ENCODE data around the gene DNM1L. TPM values are rescaled to one million over a fixed set of nuclear protein-coding genes. Genes with fewer than 3 reads are reported as not detected.

The DNM1L gene
- total RNA-seq, 1 experiment from 2014 or later, result 79.8 TPM

DNA sequence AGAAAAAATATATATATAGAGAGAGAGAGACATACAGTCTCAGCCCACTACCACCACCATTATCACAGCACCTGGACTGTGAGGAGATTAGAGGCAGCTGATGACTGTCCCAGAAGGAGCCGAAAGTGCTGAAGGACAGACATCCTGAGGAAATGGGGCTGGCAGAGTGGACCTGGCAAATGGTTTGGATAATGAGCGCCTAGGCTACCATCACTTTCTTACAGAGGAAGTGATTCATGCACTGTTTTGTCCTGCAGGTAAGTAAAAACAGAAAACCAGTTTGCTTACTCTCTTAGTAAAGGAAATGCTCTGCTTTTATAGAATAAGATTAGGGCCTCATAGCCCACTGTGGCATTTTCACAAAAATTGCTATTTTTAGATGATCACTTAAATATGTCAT is 28.6 kb upstream of the DNM1L start:
- Histone ChIP-seq H3K79me1 (ENCODE audit: insufficient read depth, low read depth, low read length, poor library complexity, severe bottlenecking) (no peaks in the 10 kb centered on the region), H4K91ac (ENCODE audit: insufficient read length, low read depth, low read length) (no peak overlapping the region), H2BK20ac (ENCODE audit: low read depth, low read length, poor library complexity, severe bottlenecking) (no peak overlapping the region), H3T11ph (ENCODE audit: low read length) (no peak overlapping the region), H3K79me2 (ENCODE audit: insufficient read depth, low read length) (no peaks in the 10 kb centered on the region), H3K9ac (ENCODE audit: extremely low read depth, insufficient read length, low read length) (no peak overlapping the region), H3K23ac (ENCODE audit: insufficient read length, low read depth, low read length) (no peak overlapping the region), H3K4me2 (ENCODE audit: insufficient read depth, insufficient read length, low read length) (no peak overlapping the region), H3K27ac (ENCODE audit: insufficient read length, low read depth, low read length) (no peak overlapping the region), H3K18ac (ENCODE audit: insufficient read length, low read depth, low read length) (no peak overlapping the region), H4K5ac (ENCODE audit: insufficient read length, low read depth, low read length) (no peak overlapping the region), H2AFZ (ENCODE audit: low read length) (no peak overlapping the region), H3K4ac (ENCODE audit: low read depth, low read length) (no peak overlapping the region), H4K20me1 (ENCODE audit: control insufficient read depth, insufficient read depth, insufficient read length) (no peaks in the 10 kb centered on the region), H2AK5ac (ENCODE audit: insufficient read length, low read length) (no peak overlapping the region), H3K4me1 (ENCODE audit: insufficient read depth, low read length) (no peaks in the 10 kb centered on the region), H2BK12ac (ENCODE audit: insufficient read length, low read depth, low read length) (no peak overlapping the region), H4K8ac (replicated peaks; ENCODE audit: insufficient read length, low read depth, low read length) (no peak overlapping the region), H3K27me3 (ENCODE audit: insufficient read depth, low read length) (no peaks in the 10 kb centered on the region), H2BK15ac (ENCODE audit: low read depth, low read length) (no peak overlapping the region), H3K14ac (ENCODE audit: insufficient read depth, low read length) (no peak overlapping the region), H2BK5ac (ENCODE audit: insufficient read length, low read length) (no peak overlapping the region), H3K23me2 (ENCODE audit: insufficient read length, low read depth, low read length, poor library complexity, severe bottlenecking) (no peaks in the 10 kb centered on the region), H2BK120ac (ENCODE audit: low read depth, low read length, poor library complexity, severe bottlenecking) (no peak overlapping the region), H3K56ac (ENCODE audit: insufficient read length, low read depth, low read length) (no peak overlapping the region), H3K9me3 (ENCODE audit: control insufficient read depth, low read depth, low read length) (no peaks in the 10 kb centered on the region)
- Mint-ChIP-seq H3K4me1 (no peaks in the 10 kb centered on the region), H3K4me3 (no peak overlapping the region), H3K9me3 (peaks cover 0 to 3% of the 10 kb centered on the region in 2 experiments; a peak in 1 of 5 replicates), H3K27me3 (ENCODE audit: low read depth) (no peaks in the 10 kb centered on the region), H3K27ac (no peak overlapping the region), H3K36me3 (ENCODE audit: insufficient read depth in 1 of 3, low read depth in 3 of 3) (peaks cover 0 to 3% (median 3%) of the 10 kb centered on the region in 3 experiments; a peak in 2 of 7 replicates)
- no CpG with 5 or more reads among the region's 2 CpGs for WGBS (ENCODE audit: extremely low coverage, insufficient read length, low lambda C conversion rate)
- TF ChIP-seq, protein P1, sequence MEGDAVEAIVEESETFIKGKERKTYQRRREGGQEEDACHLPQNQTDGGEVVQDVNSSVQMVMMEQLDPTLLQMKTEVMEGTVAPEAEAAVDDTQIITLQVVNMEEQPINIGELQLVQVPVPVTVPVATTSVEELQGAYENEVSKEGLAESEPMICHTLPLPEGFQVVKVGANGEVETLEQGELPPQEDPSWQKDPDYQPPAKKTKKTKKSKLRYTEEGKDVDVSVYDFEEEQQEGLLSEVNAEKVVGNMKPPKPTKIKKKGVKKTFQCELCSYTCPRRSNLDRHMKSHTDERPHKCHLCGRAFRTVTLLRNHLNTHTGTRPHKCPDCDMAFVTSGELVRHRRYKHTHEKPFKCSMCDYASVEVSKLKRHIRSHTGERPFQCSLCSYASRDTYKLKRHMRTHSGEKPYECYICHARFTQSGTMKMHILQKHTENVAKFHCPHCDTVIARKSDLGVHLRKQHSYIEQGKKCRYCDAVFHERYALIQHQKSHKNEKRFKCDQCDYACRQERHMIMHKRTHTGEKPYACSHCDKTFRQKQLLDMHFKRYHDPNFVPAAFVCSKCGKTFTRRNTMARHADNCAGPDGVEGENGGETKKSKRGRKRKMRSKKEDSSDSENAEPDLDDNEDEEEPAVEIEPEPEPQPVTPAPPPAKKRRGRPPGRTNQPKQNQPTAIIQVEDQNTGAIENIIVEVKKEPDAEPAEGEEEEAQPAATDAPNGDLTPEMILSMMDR (conservative IDR thresholded peaks at IDR 0.05), result no peak
- no peak for DNase-seq

Data from H9 (cell line).